Panc1 (cell line): ENCODE data around the gene TAF11L6. TPM values are rescaled to one million over a fixed set of nuclear protein-coding genes. Genes with fewer than 3 reads are reported as not detected.
"Not testable (repeated sequence)": the region's sequence is repeated elsewhere in the genome, so short reads cannot be mapped to it uniquely, and the experiment has no call there.

Experiments used
- ATAC-seq: fragments of 200-7000 bp; cut with Tn5 transposase; 2 replicates; pipeline ENCODE4 v1.9.1; 2020; ENCODE audit warnings: mild to moderate bottlenecking, moderate library complexity
- BruUV-seq: library from RNA; stranded (reverse); fragments of 400-500 nt; replicated peaks from 2 replicates; lab custom pipeline; 2021; lab: Mats Ljungman, UMichigan
- CTCF ChIA-PET: fragments of 300-600 bp; sonication (Branson Sonifier 250); formaldehyde crosslinking; loops from one replicate; lab custom pipeline; 2022; ENCODE audit warnings: antibody characterized with exemption; lab: Charles Lee
- POLR2A ChIA-PET: fragments of 300-600 bp; sonication (Branson Sonifier 250); formaldehyde crosslinking; loops from one replicate; lab custom pipeline; 2022; ENCODE audit warnings: antibody characterized with exemption; lab: Charles Lee
- DNase-seq: peaks from one replicate; pipeline ENCODE4 v3.0.0-alpha.2; 2010; ENCODE audit warnings: low read depth, low spot score
- H3K27ac ChIP-seq: 2 replicates; pipeline ENCODE4 v1.5.1; 2011; ENCODE audit warnings: mild to moderate bottlenecking, low read length, inconsistent platforms
- H3K27me3 ChIP-seq: fragments of 200-500 bp; sonication (Bioruptor generic); 2 replicates; pipeline ENCODE4 v1.6.0; 2014; ENCODE audit warnings: low read length, inconsistent platforms; ENCODE audit not compliant: control insufficient read depth, insufficient read depth
- H3K36me3 ChIP-seq: fragments of 200-500 bp; sonication (Bioruptor generic); 2 replicates; pipeline ENCODE4 v1.5.1; 2014; ENCODE audit warnings: inconsistent platforms, mild to moderate bottlenecking, low read length, moderate library complexity; ENCODE audit not compliant: control insufficient read depth, insufficient read depth
- H3K4me1 ChIP-seq: 2 replicates; pipeline ENCODE4 v1.5.1; 2011; ENCODE audit warnings: inconsistent platforms, mild to moderate bottlenecking, low read length, moderate library complexity; ENCODE audit not compliant: control insufficient read depth, insufficient read depth
- H3K4me3 ChIP-seq, 2 experiments: 2 replicates each; pipeline ENCODE4 v1.5.1; 2011 to 2012; ENCODE audit warnings: low read depth in 2 of 2, low read length in 2 of 2, mild to moderate bottlenecking in 2 of 2, inconsistent platforms in 1 of 2, moderate library complexity in 1 of 2
- H3K9me3 ChIP-seq: fragments of 200-500 bp; sonication (Bioruptor generic); 2 replicates; pipeline ENCODE4 v1.5.1; 2014; ENCODE audit warnings: low read depth, mild to moderate bottlenecking, inconsistent platforms, low read length, moderate library complexity; ENCODE audit not compliant: control insufficient read depth, insufficient read depth
- POLR2AphosphoS5 ChIP-seq: IDR thresholded peaks from 2 replicates; pipeline ENCODE4 v1.6.1; 2012; ENCODE audit warnings: mild to moderate bottlenecking, low read depth, low read length, moderate library complexity
- SIN3A ChIP-seq: IDR thresholded peaks from 2 replicates; pipeline ENCODE4 v1.6.1; 2012; ENCODE audit warnings: low read depth, mild to moderate bottlenecking, low read length, moderate library complexity, borderline replicate concordance; ENCODE audit not compliant: insufficient read depth
- TCF7L2 ChIP-seq: IDR thresholded peaks from 2 replicates; pipeline ENCODE4 v1.6.1; 2011; ENCODE audit warnings: mild to moderate bottlenecking, low read depth, low read length, inconsistent platforms
- in situ Hi-C: cut with HindIII; loops from 2 replicates; pipeline ENCODE4 v1.10.0; 2016; ENCODE audit warnings: low sequenced_read_pairs, low pct_unique_long_range_greater_than_20kb
- intact Hi-C: fragments of 100-400 bp; cut with micrococcal nuclease; formaldehyde crosslinking; loops from one replicate; pipeline ENCODE4 v1.10.0; 2022; ENCODE audit not compliant: unreplicated experiment
- total RNA-seq: library from RNA; stranded (reverse); gene quantifications from one replicate; pipeline ENCODE4 v1.2.1, GENCODE V29; 2021; ENCODE audit not compliant: unreplicated experiment
- TF ChIP-seq, protein P1 (sequence below), 2 experiments: IDR thresholded peaks; 2 replicates each; pipeline ENCODE4 v1.6.1; 2011 to 2012; ENCODE audit warnings: low read depth in 2 of 2, control low read depth in 1 of 2, low read length in 1 of 2, mild to moderate bottlenecking in 1 of 2, moderate library complexity in 1 of 2; ENCODE audit not compliant: insufficient read depth in 1 of 2
- TF ChIP-seq, protein P2 (sequence below): fragments of 450-650 bp; IDR thresholded peaks from 2 replicates; pipeline ENCODE4 v1.5.1; 2017; ENCODE audit warnings: mild to moderate bottlenecking

The TAF11L6 gene
- total RNA-seq, 1 experiment from 2014 or later = not detected

DNA sequence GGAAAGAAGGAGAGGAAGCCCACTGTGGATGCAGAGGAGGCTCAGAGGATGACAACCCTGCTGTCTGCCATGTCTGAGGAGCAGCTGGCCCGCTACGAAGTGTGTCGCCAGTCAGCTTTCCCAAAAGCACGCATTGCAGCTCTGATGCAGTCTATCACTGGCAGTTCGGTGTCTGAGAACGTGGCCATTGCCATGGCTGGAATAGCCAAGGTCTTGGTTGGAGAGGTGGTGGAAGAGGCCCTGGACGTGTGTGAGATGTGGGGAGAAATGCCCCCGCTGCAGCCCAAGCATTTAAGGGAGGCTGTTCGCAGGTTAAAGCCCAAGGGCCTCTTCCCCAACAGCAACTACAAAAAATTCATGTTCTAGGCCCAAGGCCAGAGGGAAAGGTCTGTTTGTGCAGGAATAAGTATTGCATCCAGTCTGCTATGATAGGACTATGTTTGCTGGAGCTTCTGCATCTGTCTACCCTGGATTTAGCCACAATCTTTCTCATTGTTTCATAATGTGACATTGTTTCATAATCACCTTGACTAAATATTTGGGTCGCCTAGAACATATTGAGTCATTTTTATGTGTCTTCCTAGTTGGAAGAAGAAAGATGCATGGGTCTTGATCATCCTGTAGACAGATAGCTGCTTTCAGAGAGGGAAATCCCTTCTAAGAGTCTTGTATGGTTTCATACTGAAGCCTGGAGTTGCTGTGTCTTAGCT lies 41.9 kb upstream of the TAF11L6 start:
- H3K27ac ChIP-seq, H3K4me3 ChIP-seq, H3K27me3 ChIP-seq, H3K9me3 ChIP-seq, H3K36me3 ChIP-seq, intact Hi-C loops, CTCF ChIA-PET, H3K4me1 ChIP-seq, DNase-seq, POLR2A ChIA-PET, in situ Hi-C loops, BruUV-seq, ATAC-seq: not testable (repeated sequence)

DNA sequence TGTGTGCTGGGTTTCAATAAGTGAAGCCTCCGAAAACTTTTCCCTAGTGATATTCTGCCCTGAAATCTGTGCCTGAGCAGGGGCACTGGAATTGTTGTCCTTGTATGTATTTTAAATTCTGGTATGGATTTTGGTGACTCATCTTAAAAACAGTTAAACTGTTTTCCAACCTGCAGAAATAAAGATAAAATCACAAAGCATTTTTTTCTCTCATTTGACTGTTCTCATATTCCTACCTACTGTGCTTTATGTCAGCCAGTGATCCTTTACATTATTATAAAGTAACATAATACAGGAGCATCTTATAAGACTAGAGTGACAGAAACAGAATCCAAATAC lies 41.3 kb upstream of the TAF11L6 start:
- Histone ChIP-seq H3K9me3 (no peaks in the 10 kb centered on the region), H3K4me3 (no peak overlapping the region), H3K27me3 (no peaks in the 10 kb centered on the region), H3K27ac (no peak overlapping the region), H3K36me3 (no peaks in the 10 kb centered on the region), H3K4me1 (no peaks in the 10 kb centered on the region)
- no TSS peak for BruUV-seq
- in situ Hi-C loops (no loop called here), intact Hi-C loops (no loop called here)
- no peak for ATAC-seq
- DNase-seq = no peak
- ChIA-PET POLR2A (no interaction called here), CTCF (no interaction called here)
- no peak for TF ChIP-seq TCF7L2
- TF ChIP-seq SIN3A = no peak
- TF ChIP-seq, protein P1, sequence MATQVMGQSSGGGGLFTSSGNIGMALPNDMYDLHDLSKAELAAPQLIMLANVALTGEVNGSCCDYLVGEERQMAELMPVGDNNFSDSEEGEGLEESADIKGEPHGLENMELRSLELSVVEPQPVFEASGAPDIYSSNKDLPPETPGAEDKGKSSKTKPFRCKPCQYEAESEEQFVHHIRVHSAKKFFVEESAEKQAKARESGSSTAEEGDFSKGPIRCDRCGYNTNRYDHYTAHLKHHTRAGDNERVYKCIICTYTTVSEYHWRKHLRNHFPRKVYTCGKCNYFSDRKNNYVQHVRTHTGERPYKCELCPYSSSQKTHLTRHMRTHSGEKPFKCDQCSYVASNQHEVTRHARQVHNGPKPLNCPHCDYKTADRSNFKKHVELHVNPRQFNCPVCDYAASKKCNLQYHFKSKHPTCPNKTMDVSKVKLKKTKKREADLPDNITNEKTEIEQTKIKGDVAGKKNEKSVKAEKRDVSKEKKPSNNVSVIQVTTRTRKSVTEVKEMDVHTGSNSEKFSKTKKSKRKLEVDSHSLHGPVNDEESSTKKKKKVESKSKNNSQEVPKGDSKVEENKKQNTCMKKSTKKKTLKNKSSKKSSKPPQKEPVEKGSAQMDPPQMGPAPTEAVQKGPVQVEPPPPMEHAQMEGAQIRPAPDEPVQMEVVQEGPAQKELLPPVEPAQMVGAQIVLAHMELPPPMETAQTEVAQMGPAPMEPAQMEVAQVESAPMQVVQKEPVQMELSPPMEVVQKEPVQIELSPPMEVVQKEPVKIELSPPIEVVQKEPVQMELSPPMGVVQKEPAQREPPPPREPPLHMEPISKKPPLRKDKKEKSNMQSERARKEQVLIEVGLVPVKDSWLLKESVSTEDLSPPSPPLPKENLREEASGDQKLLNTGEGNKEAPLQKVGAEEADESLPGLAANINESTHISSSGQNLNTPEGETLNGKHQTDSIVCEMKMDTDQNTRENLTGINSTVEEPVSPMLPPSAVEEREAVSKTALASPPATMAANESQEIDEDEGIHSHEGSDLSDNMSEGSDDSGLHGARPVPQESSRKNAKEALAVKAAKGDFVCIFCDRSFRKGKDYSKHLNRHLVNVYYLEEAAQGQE (IDR thresholded peaks at IDR 0.05; ENCODE audit: insufficient read depth in 1 of 2, low read depth in 2 of 2, low read length in 1 of 2) = no peak
- TF ChIP-seq, protein P2, sequence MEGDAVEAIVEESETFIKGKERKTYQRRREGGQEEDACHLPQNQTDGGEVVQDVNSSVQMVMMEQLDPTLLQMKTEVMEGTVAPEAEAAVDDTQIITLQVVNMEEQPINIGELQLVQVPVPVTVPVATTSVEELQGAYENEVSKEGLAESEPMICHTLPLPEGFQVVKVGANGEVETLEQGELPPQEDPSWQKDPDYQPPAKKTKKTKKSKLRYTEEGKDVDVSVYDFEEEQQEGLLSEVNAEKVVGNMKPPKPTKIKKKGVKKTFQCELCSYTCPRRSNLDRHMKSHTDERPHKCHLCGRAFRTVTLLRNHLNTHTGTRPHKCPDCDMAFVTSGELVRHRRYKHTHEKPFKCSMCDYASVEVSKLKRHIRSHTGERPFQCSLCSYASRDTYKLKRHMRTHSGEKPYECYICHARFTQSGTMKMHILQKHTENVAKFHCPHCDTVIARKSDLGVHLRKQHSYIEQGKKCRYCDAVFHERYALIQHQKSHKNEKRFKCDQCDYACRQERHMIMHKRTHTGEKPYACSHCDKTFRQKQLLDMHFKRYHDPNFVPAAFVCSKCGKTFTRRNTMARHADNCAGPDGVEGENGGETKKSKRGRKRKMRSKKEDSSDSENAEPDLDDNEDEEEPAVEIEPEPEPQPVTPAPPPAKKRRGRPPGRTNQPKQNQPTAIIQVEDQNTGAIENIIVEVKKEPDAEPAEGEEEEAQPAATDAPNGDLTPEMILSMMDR = no peak
- TF ChIP-seq POLR2AphosphoS5 = no peak

DNA sequence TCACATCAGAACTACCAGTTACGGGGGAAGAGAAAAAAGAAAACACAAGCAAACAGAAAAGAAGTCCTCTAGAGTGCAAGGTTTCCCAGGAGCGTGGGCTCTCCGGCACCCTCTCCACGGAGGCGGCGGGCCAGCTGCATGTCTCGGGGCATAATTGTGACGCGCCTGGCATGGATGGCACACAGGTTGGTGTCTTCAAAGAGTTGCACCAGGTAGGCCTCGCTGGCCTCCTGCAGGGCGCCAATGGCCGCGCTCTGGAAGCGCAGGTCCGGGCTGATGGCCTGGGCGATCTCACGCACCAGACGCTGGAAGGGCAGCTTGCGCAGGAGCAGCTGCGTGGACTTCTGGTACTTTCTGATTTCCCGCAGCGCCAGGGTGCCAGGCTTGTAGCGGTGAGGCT lies 37.2 kb upstream of the TAF11L6 start:
- POLR2A ChIA-PET, H3K4me1 ChIP-seq, DNase-seq, H3K27ac ChIP-seq, H3K27me3 ChIP-seq, H3K4me3 ChIP-seq, intact Hi-C loops, BruUV-seq, in situ Hi-C loops, ATAC-seq, H3K36me3 ChIP-seq, H3K9me3 ChIP-seq, CTCF ChIA-PET: not testable (repeated sequence)
